HL-60 (cell line): ENCODE measurements around the gene MAP2K5.

ENCODE experiments used
- GABPA ChIP-seq: IDR thresholded peaks from 2 replicates; pipeline ENCODE4 v1.6.1; 2012; ENCODE audit warnings: low read depth
- POLR2AphosphoS5 ChIP-seq: IDR thresholded peaks from 2 replicates; pipeline ENCODE4 v1.6.1; 2012; ENCODE audit warnings: low read depth
- TF ChIP-seq, protein P1 (sequence below): IDR thresholded peaks from one replicate; pipeline ENCODE4 v1.5.1; 2011; ENCODE audit warnings: low read length, control low read depth, inconsistent platforms; ENCODE audit not compliant: insufficient read depth
- TF ChIP-seq, protein P2 (sequence below): IDR thresholded peaks from 2 replicates; pipeline ENCODE4 v1.6.1; 2012; ENCODE audit warnings: low read depth; ENCODE audit not compliant: insufficient replicate concordance

DNA sequence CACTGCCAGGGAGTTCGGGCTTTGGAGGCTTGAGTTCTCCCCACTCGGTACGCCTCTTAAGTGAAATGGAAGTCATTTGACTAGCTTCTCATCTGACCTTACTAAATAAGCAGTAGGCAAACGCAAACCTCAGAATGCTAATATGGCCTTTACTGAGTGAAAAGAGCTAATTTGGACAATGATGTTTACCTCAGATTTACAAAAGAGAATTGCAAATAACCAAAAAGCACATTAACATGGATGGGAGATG, 298.9 kb downstream of the MAP2K5 start:
- TF ChIP-seq, protein P1, sequence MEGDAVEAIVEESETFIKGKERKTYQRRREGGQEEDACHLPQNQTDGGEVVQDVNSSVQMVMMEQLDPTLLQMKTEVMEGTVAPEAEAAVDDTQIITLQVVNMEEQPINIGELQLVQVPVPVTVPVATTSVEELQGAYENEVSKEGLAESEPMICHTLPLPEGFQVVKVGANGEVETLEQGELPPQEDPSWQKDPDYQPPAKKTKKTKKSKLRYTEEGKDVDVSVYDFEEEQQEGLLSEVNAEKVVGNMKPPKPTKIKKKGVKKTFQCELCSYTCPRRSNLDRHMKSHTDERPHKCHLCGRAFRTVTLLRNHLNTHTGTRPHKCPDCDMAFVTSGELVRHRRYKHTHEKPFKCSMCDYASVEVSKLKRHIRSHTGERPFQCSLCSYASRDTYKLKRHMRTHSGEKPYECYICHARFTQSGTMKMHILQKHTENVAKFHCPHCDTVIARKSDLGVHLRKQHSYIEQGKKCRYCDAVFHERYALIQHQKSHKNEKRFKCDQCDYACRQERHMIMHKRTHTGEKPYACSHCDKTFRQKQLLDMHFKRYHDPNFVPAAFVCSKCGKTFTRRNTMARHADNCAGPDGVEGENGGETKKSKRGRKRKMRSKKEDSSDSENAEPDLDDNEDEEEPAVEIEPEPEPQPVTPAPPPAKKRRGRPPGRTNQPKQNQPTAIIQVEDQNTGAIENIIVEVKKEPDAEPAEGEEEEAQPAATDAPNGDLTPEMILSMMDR = no peak
- TF ChIP-seq POLR2AphosphoS5 (no peak), GABPA (no peak)
- TF ChIP-seq, protein P2, sequence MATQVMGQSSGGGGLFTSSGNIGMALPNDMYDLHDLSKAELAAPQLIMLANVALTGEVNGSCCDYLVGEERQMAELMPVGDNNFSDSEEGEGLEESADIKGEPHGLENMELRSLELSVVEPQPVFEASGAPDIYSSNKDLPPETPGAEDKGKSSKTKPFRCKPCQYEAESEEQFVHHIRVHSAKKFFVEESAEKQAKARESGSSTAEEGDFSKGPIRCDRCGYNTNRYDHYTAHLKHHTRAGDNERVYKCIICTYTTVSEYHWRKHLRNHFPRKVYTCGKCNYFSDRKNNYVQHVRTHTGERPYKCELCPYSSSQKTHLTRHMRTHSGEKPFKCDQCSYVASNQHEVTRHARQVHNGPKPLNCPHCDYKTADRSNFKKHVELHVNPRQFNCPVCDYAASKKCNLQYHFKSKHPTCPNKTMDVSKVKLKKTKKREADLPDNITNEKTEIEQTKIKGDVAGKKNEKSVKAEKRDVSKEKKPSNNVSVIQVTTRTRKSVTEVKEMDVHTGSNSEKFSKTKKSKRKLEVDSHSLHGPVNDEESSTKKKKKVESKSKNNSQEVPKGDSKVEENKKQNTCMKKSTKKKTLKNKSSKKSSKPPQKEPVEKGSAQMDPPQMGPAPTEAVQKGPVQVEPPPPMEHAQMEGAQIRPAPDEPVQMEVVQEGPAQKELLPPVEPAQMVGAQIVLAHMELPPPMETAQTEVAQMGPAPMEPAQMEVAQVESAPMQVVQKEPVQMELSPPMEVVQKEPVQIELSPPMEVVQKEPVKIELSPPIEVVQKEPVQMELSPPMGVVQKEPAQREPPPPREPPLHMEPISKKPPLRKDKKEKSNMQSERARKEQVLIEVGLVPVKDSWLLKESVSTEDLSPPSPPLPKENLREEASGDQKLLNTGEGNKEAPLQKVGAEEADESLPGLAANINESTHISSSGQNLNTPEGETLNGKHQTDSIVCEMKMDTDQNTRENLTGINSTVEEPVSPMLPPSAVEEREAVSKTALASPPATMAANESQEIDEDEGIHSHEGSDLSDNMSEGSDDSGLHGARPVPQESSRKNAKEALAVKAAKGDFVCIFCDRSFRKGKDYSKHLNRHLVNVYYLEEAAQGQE = no peak
